Mesenchymal stem cell (in vitro differentiated cells and primary cell): ENCODE results near the gene KCNH2.
A peak's percentile ranks its signal among the peaks of the same experiment; 100 is the strongest.

Experiments used
- DNase-seq: peaks from one replicate; pipeline ENCODE4 v3.0.0-alpha.2; 2013
- H2AFZ ChIP-seq: one replicate; pipeline ENCODE4 v1.6.1; 2013; ENCODE audit warnings: low read depth, mild to moderate bottlenecking, control low read depth, inconsistent platforms, low read length, moderate library complexity
- H2AK5ac ChIP-seq: 2 replicates; pipeline ENCODE4 v1.6.1; 2013; ENCODE audit warnings: low read length, moderate library complexity, mild to moderate bottlenecking, inconsistent platforms; ENCODE audit not compliant: severe bottlenecking
- H2BK120ac ChIP-seq: one replicate; pipeline ENCODE4 v1.6.1; 2013; ENCODE audit warnings: low read depth, mild to moderate bottlenecking, inconsistent platforms, low read length, moderate library complexity
- H2BK12ac ChIP-seq, 2 experiments: one replicate each; pipeline ENCODE4 v1.6.1; 2013; ENCODE audit warnings: inconsistent platforms in 2 of 2, low read length in 2 of 2, mild to moderate bottlenecking in 2 of 2, moderate library complexity in 2 of 2, control low read depth in 1 of 2
- H2BK15ac ChIP-seq: one replicate; pipeline ENCODE4 v1.6.1; 2013; ENCODE audit warnings: mild to moderate bottlenecking, low read depth, inconsistent platforms; ENCODE audit not compliant: poor library complexity, severe bottlenecking
- H2BK5ac ChIP-seq: 2 replicates; pipeline ENCODE4 v1.6.1; 2013; ENCODE audit warnings: low read depth, mild to moderate bottlenecking, low read length, control low read depth, inconsistent platforms; ENCODE audit not compliant: poor library complexity, severe bottlenecking
- H3K14ac ChIP-seq, 2 experiments: one replicate each; pipeline ENCODE4 v1.6.1; 2013; ENCODE audit warnings: inconsistent platforms in 2 of 2, low read length in 2 of 2, control low read depth in 1 of 2, mild to moderate bottlenecking in 1 of 2, moderate library complexity in 1 of 2
- H3K18ac ChIP-seq, 2 experiments: one replicate each; pipeline ENCODE4 v1.6.1; 2013; ENCODE audit warnings: inconsistent platforms in 2 of 2, low read length in 2 of 2, control low read depth in 1 of 2, low read depth in 1 of 2, mild to moderate bottlenecking in 1 of 2
- H3K23ac ChIP-seq, 2 experiments: one replicate each; pipeline ENCODE4 v1.6.1; 2013; ENCODE audit warnings: inconsistent platforms in 2 of 2, low read length in 2 of 2, mild to moderate bottlenecking in 2 of 2, moderate library complexity in 2 of 2, control low read depth in 1 of 2
- H3K27ac ChIP-seq: 2 replicates; pipeline ENCODE4 v1.5.1; 2013; ENCODE audit warnings: mild to moderate bottlenecking, moderate library complexity, low read length, control low read depth, inconsistent platforms; ENCODE audit not compliant: poor library complexity, severe bottlenecking
- H3K27me3 ChIP-seq, 2 experiments: 2 replicates each; pipeline versions ENCODE4 v1.6.1 to v1.7.0; 2013; ENCODE audit warnings: low read length in 2 of 2, mild to moderate bottlenecking in 2 of 2, moderate library complexity in 2 of 2, control low read depth in 1 of 2, inconsistent platforms in 1 of 2; ENCODE audit not compliant: control insufficient read depth in 1 of 2, insufficient read depth in 1 of 2
- H3K36me3 ChIP-seq, 2 experiments: 2 replicates each; pipeline versions ENCODE4 v1.6.1 to v1.7.0; 2013; ENCODE audit warnings: low read length in 2 of 2, control low read depth in 1 of 2, inconsistent platforms in 1 of 2, low read depth in 1 of 2, mild to moderate bottlenecking in 1 of 2; ENCODE audit not compliant: insufficient read depth in 2 of 2, control insufficient read depth in 1 of 2
- H3K4ac ChIP-seq, 2 experiments: one replicate each; pipeline ENCODE4 v1.6.1; 2013; ENCODE audit warnings: inconsistent platforms in 2 of 2, low read length in 2 of 2, mild to moderate bottlenecking in 2 of 2, moderate library complexity in 2 of 2, control low read depth in 1 of 2, low read depth in 1 of 2
- H3K4me1 ChIP-seq: 2 replicates; pipeline ENCODE4 v1.6.1; 2013; ENCODE audit warnings: low read depth, low read length, control low read depth; ENCODE audit not compliant: control insufficient read depth, insufficient read depth
- H3K4me2 ChIP-seq: 2 replicates; pipeline ENCODE4 v1.6.1; 2013; ENCODE audit warnings: low read length, mild to moderate bottlenecking, inconsistent platforms; ENCODE audit not compliant: poor library complexity, severe bottlenecking
- H3K4me3 ChIP-seq, 2 experiments: 2 replicates each; pipeline versions ENCODE4 v1.5.1 to v1.7.0; 2013; ENCODE audit warnings: low read length in 2 of 2, mild to moderate bottlenecking in 2 of 2, control low read depth in 1 of 2, low read depth in 1 of 2; ENCODE audit not compliant: insufficient read depth in 1 of 2
- H3K79me1 ChIP-seq: replicated peaks from 2 replicates; pipeline ENCODE4 v1.6.1; 2013; ENCODE audit warnings: mild to moderate bottlenecking, control low read depth, low read length, inconsistent platforms; ENCODE audit not compliant: poor library complexity, severe bottlenecking
- H3K9ac ChIP-seq: 2 replicates; pipeline ENCODE4 v1.7.0; 2013; ENCODE audit warnings: mild to moderate bottlenecking, low read length, moderate library complexity
- H3K9me3 ChIP-seq: 2 replicates; pipeline ENCODE4 v1.7.0; 2013; ENCODE audit warnings: mild to moderate bottlenecking, low read length; ENCODE audit not compliant: control insufficient read depth
- H4K8ac ChIP-seq: one replicate; pipeline ENCODE4 v1.6.1; 2013; ENCODE audit warnings: inconsistent platforms, mild to moderate bottlenecking, low read length, moderate library complexity
- H4K91ac ChIP-seq: one replicate; pipeline ENCODE4 v1.6.1; 2013; ENCODE audit warnings: mild to moderate bottlenecking, low read length, inconsistent platforms
- WGBS: methylation state at CpG from one replicate; pipeline ENCODE4 v1.1.7; 2013; ENCODE audit warnings: mixed read lengths; 5-methylcytosine and 5-hydroxymethylcytosine counted together

Gene KCNH2

DNA sequence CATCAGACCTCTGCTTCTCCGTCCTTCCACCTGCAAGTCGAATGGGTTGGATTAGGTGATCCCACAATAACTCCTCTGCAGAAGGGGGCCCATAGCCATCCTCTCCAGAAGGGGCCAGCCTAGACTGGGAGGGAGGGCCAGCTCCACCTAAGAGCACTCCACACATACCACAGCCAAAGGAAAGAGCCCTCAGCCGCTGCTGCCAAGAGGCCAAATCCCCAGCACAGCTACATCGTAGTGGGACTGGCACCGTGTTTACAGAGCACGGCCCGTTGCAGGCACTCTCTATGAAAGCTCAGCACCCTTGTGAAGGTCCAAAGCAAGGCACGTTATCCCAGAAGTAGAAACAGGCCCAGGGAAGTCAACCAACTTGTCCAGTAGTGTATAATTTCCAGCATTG, 5.4 kb downstream of the KCNH2 start:
- no peak for DNase-seq
- no peak overlapping the region for H3K4ac ChIP-seq
- no peak overlapping the region for H3K18ac ChIP-seq
- no peak overlapping the region for H3K14ac ChIP-seq
- H2AK5ac ChIP-seq, result no peak overlapping the region
- no peaks in the 10 kb centered on the region for H3K36me3 ChIP-seq
- no peaks in the 10 kb centered on the region for H3K9me3 ChIP-seq
- peaks cover 92 to 94% of the 10 kb centered on the region in 2 experiments for H3K27me3 ChIP-seq
- H3K4me2 ChIP-seq, result no peak overlapping the region
- H3K9ac ChIP-seq, result no peak overlapping the region
- H2BK12ac ChIP-seq, result no peak overlapping the region
- H3K23ac ChIP-seq, result no peak overlapping the region
- H3K4me3 ChIP-seq, result no peak overlapping the region
- H2BK15ac ChIP-seq, result no peak overlapping the region
- no peak overlapping the region for H2BK5ac ChIP-seq
- H3K79me1 ChIP-seq, result no peaks in the 10 kb centered on the region
- WGBS, result 89% methylated on average over 8 of the region's 8 CpGs
- no peak overlapping the region for H4K8ac ChIP-seq
- H2BK120ac ChIP-seq, result no peak overlapping the region
- H4K91ac ChIP-seq, result no peak overlapping the region
- no peak overlapping the region for H2AFZ ChIP-seq
- H3K4me1 ChIP-seq, result peaks cover 12% of the 10 kb centered on the region
- no peak overlapping the region for H3K27ac ChIP-seq

DNA sequence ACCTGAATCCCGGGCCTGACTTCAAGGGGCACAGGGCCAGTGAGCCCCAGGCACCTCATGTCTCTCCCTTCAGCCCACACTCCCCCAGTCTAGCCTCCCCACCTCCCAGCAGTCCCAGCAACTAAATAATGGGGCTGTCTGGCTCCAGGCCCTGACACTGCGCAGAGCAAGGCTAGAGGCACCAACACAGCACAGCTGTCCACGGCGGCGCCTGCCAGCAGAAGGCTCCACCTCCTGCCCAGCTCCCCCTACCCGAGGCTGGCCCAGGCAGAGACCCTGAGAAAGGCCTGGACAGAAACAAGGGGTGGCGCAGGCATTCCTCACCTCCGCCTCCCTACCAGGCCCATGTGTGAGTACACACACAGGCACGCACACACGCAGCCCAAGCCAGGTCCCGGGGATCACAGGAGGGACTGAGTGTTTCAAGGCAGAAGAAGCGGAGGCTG, 6.1 kb downstream of the KCNH2 start:
- Histone ChIP-seq H3K9ac (no peak overlapping the region), H2BK12ac (no peak overlapping the region), H2BK15ac (no peak overlapping the region), H4K91ac (peak overlapping the region; percentile 66), H3K18ac (peak overlapping the region in 1 of 2 experiments; percentile 24), H2AK5ac (no peak overlapping the region), H3K23ac (no peak overlapping the region), H3K36me3 (no peaks in the 10 kb centered on the region), H3K4me1 (peaks cover 9% of the 10 kb centered on the region), H3K79me1 (no peaks in the 10 kb centered on the region), H3K4me2 (no peak overlapping the region), H3K9me3 (no peaks in the 10 kb centered on the region), H3K4me3 (no peak overlapping the region), H3K27ac (no peak overlapping the region), H2AFZ (no peak overlapping the region), H2BK5ac (no peak overlapping the region), H3K27me3 (peaks cover 90 to 96% of the 10 kb centered on the region in 2 experiments), H3K14ac (no peak overlapping the region), H4K8ac (no peak overlapping the region), H2BK120ac (no peak overlapping the region), H3K4ac (no peak overlapping the region)
- DNase-seq, result no peak
- 70% methylated on average over 12 of the region's 12 CpGs for WGBS

DNA sequence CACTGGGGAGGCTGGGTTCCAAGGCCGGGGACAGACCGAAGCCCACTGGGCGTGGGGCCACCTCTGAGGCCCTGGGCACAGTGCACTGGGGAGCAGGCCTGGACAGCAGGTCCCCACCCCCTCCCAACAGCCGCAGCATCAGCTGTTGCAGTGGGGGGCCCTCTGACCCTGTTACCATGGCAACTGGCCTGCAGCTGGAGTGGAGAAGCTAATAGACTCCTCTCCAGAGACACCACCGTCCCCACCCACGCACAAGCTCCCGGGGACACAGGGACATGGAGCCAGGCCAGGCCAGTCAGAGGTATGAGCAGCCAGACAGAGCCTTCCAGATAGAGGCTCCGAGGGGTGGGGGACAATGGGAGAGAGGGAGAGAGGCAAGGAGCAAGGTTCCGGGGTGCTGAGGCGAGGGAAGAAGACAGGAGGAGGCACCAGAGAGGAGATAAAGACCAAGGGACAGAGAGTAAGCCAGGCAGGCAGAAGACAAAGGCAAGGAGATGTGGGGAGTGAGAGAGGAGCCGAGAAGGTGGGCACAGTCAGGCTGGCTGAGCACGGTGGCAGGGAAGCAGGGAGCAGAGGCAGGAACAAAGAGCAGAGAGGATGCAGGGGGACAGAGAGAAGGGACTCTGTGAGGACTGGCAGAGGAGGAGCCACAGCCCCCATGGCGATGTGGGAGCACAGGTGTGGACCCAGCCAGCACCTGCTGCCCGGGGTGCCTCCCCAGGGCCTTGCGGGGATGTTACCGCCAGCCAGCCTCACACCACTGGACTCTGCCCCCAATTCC, 6.7 kb downstream of the KCNH2 start:
- Histone ChIP-seq H3K4me2 (no peak overlapping the region), H4K8ac (no peak overlapping the region), H2AK5ac (no peak overlapping the region), H3K23ac (peak overlapping the region in 1 of 2 experiments; percentile 9), H3K4me1 (peaks cover 9% of the 10 kb centered on the region), H3K27ac (no peak overlapping the region), H3K36me3 (no peaks in the 10 kb centered on the region), H3K18ac (peak overlapping the region; percentile 24 to 71), H3K4me3 (no peak overlapping the region), H3K4ac (no peak overlapping the region), H3K14ac (peak overlapping the region in 1 of 2 experiments; percentile 68), H3K9ac (no peak overlapping the region), H2BK5ac (no peak overlapping the region), H2AFZ (no peak overlapping the region), H3K79me1 (no peaks in the 10 kb centered on the region), H2BK15ac (no peak overlapping the region), H2BK12ac (peak overlapping the region in 1 of 2 experiments; percentile 24), H3K9me3 (no peaks in the 10 kb centered on the region), H4K91ac (no peak overlapping the region), H2BK120ac (peak overlapping the region; percentile 64), H3K27me3 (peaks cover 84 to 97% of the 10 kb centered on the region in 2 experiments)
- no peak for DNase-seq
- WGBS, result 53% methylated on average over 13 of the region's 16 CpGs

DNA sequence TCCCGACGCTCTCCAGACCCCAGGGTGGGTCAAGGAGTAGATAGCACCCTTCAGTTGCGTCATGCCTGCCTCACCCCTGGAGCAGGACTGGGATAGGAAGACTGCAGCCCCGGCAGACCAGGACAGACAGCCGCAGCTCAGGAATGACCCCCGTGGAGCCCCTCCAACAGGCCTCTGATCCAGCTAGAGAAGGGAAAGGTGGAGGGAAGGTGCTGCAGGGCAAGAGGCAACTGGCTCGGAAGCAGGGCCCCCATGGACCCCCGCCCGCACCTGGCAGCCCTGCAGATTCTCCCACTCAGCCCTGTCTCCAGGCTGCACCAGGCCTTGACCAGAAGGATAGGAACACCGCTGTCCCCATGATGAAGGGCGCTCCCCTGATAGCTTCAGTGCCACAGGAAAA, 7.7 kb downstream of the KCNH2 start:
- Histone ChIP-seq H4K91ac (peak overlapping the region; percentile 35), H3K79me1 (no peaks in the 10 kb centered on the region), H2BK5ac (no peak overlapping the region), H3K27me3 (peaks cover 81 to 95% of the 10 kb centered on the region in 2 experiments), H3K9me3 (no peaks in the 10 kb centered on the region), H4K8ac (no peak overlapping the region), H2BK15ac (no peak overlapping the region), H3K36me3 (no peaks in the 10 kb centered on the region), H3K4me2 (no peak overlapping the region), H3K23ac (no peak overlapping the region), H3K18ac (no peak overlapping the region), H3K4me3 (no peak overlapping the region), H2AK5ac (no peak overlapping the region), H3K4me1 (peaks cover 9% of the 10 kb centered on the region), H2AFZ (no peak overlapping the region), H3K4ac (no peak overlapping the region), H2BK12ac (peak overlapping the region in 1 of 2 experiments; percentile 10), H3K14ac (no peak overlapping the region), H3K27ac (no peak overlapping the region), H2BK120ac (peak overlapping the region; percentile 19), H3K9ac (no peak overlapping the region)
- DNase-seq, result no peak
- WGBS, result 60% methylated on average over 11 of the region's 11 CpGs
